Activated T-helper 2 cell treated with anti-CD3 and anti-CD28 coated beads, Interferon-gamma antibody, Interleukin-2, Interleukin-4, amounts not matched to agents 10 μg/mL and 5 μg/mL and 100 μg/mL, durations not matched to agents 14 hours and 24 hours and 36 hours (primary cell): ENCODE data around the gene FOXB1. TPM values are rescaled to one million over a fixed set of nuclear protein-coding genes. Genes with fewer than 3 reads are reported as not detected.

ENCODE experiments used
- DNase-seq: peaks from one replicate; pipeline ENCODE4 v3.0.0; 2021; ENCODE audit warnings: low spot score
- H3K27ac Mint-ChIP-seq: one replicate; pipeline ENCODE4 v1.8.0; 2021; ENCODE audit warnings: mixed read lengths
- H3K27me3 Mint-ChIP-seq: one replicate; pipeline ENCODE4 v1.8.0; 2021; ENCODE audit warnings: low read depth, mixed read lengths
- H3K36me3 Mint-ChIP-seq: one replicate; pipeline ENCODE4 v1.8.0; 2021; ENCODE audit warnings: low read depth, mixed read lengths
- H3K4me1 Mint-ChIP-seq: one replicate; pipeline ENCODE4 v1.8.0; 2021; ENCODE audit warnings: low read depth, mixed read lengths
- H3K4me3 Mint-ChIP-seq: one replicate; pipeline ENCODE4 v1.8.0; 2021; ENCODE audit warnings: low read depth, mild to moderate bottlenecking, moderate library complexity, mixed read lengths
- H3K9me3 Mint-ChIP-seq: one replicate; pipeline ENCODE4 v1.8.0; 2021; ENCODE audit warnings: mixed read lengths
- intact Hi-C: fragments of 100-400 bp; cut with micrococcal nuclease; formaldehyde crosslinking; loops from one replicate; pipeline ENCODE4 v1.15.1; 2023
- total RNA-seq: library from RNA; stranded (reverse); gene quantifications from 2 replicates; pipeline ENCODE4 v1.2.3, GENCODE V29; 2022

The FOXB1 gene
- total RNA-seq, 1 donor from 2014 or later, result 11.8 TPM

DNA sequence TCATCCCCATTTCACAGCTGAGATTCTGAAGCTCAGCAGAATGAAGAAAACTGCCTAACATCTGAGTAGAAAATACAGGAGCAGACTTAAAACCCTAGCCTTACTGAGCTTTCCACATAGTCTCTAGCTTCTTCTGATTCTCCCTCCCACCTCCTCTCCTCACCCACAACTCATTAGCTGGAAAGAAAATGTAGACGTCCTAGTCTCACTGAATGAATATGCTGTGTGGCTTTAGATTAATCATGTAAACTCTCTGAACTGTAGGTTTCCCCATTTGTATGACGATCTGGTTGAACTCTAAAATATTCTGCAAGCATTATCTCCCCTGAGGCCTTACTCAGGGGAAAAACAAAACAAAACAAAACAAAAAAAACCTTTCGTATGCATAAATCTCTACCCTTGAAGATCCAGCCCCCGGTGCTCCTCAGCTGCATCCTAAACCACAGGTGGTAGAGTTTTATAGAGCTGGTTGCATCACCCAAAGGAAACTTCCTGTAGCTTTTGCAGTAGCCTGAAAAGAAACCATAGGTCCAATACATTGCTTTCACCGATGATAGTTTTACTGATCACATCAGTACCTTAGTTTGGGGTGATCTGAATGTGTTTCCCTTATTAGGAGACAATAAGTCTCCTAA, 40.6 kb downstream of the FOXB1 start:
- Mint-ChIP-seq H3K36me3 (peaks cover 5% of the 10 kb centered on the region), H3K4me1 (peaks cover 24% of the 10 kb centered on the region), H3K4me3 (peak overlapping the region; percentile 13), H3K9me3 (peaks cover 14% of the 10 kb centered on the region), H3K27ac (peak overlapping the region; percentile 77), H3K27me3 (no peaks in the 10 kb centered on the region)
- intact Hi-C loops, result loop anchor here (1.0 to 2.0 kb wide), 6 partner anchors 26 to 125 kb away; no protein-coding TSS in a partner anchor
- peak; percentile 33 for DNase-seq

- Mint-ChIP-seq H3K4me1 (peaks cover 21% of the 10 kb centered on the region), H3K4me3 (no peak overlapping the region), H3K27ac (no peak overlapping the region), H3K9me3 (peaks cover 28% of the 10 kb centered on the region), H3K36me3 (peaks cover 11% of the 10 kb centered on the region), H3K27me3 (no peaks in the 10 kb centered on the region)
- DNase-seq, result no peak
- intact Hi-C loops, result no loop called here
Observed at GRCh38 chr15:60047701-60048100, 43.6 kb downstream of the FOXB1 start.

DNA sequence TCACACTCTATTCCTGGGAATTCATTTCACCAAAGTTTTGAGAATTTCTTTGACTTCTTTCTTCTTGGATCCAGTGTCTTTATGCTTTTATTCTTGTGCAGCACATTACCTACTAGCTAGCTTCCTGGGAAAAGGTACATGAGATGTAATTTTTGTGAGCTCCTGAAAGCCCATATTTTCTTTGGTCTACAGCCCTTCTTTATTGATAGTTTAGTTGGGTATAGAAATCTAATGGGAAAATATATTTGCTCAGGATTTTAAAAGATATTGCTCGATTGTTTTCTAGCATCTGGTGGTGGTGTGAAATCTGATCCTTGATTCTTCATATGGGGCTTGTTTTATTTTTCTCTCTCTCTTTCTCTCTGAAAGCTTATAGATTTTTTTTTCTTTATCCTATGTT, 45.8 kb downstream of the FOXB1 start:
- intact Hi-C loops, result no loop called here

GRCh38 chr15:60052796-60053195, 48.7 kb downstream of the FOXB1 start:
- Mint-ChIP-seq H3K4me1 (peaks cover 2% of the 10 kb centered on the region), H3K27ac (no peak overlapping the region), H3K36me3 (peaks cover 11% of the 10 kb centered on the region)

More for the DNA sequence above, 45.8 kb downstream of the FOXB1 start:
- DNase-seq, result no peak
- no peak overlapping the region for H3K4me3 Mint-ChIP-seq
- peaks cover 28% of the 10 kb centered on the region for H3K9me3 Mint-ChIP-seq
- peaks cover 11% of the 10 kb centered on the region for H3K36me3 Mint-ChIP-seq
- H3K4me1 Mint-ChIP-seq, result peaks cover 10% of the 10 kb centered on the region
- H3K27ac Mint-ChIP-seq, result no peak overlapping the region
- H3K27me3 Mint-ChIP-seq, result no peaks in the 10 kb centered on the region

GRCh38 chr15:60054472-60054871, 50.4 kb downstream of the FOXB1 start:
- Mint-ChIP-seq H3K9me3 (peaks cover 17% of the 10 kb centered on the region), H3K4me1 (peaks cover 2% of the 10 kb centered on the region), H3K36me3 (peaks cover 8% of the 10 kb centered on the region), H3K27ac (no peak overlapping the region), H3K4me3 (no peak overlapping the region), H3K27me3 (peaks cover 2% of the 10 kb centered on the region)
- no peak for DNase-seq
- intact Hi-C loops, result no loop called here

More at GRCh38 chr15:60052796-60053195, 48.7 kb downstream of the FOXB1 start:
- Mint-ChIP-seq H3K4me3 (no peak overlapping the region), H3K27me3 (peaks cover 2% of the 10 kb centered on the region), H3K9me3 (peaks cover 22% of the 10 kb centered on the region)
- intact Hi-C loops, result no loop called here
- DNase-seq, result no peak
